ENCODE results near the gene SLC16A10.

SLC16A10 gene

GRCh38 chr6:111176038-111176759 lies 88.9 kb downstream of the SLC16A10 start:
- Histone ChIP-seq H3K27ac (ENCODE audit: low read length) (no peak overlapping the region), H3K36me3 (replicated peaks; ENCODE audit: low read depth, low read length) (no peaks in the 10 kb centered on the region), H3K9me3 (ENCODE audit: insufficient read depth, low read length) (no peaks in the 10 kb centered on the region), H4K20me1 (ENCODE audit: insufficient read depth, low read length) (no peaks in the 10 kb centered on the region), H3K4me2 (ENCODE audit: low read length) (no peak overlapping the region), H3K79me2 (ENCODE audit: low read length) (no peaks in the 10 kb centered on the region), H2AFZ (ENCODE audit: low read depth, low read length) (no peak overlapping the region), H3K4me1 (ENCODE audit: low read length) (peaks cover 32% of the 10 kb centered on the region), H3K27me3 (ENCODE audit: low read depth, low read length) (no peaks in the 10 kb centered on the region), H3K9ac (ENCODE audit: low read length) (no peak overlapping the region), H3K4me3 (ENCODE audit: low read length) (no peak overlapping the region)
- TF ChIP-seq EZH2phosphoT487 (IDR thresholded peaks at IDR 0.05; ENCODE audit: low read depth) (no peak), CTCF (IDR thresholded peaks at IDR 0.05; ENCODE audit: low read depth, low read length) (no peak)

- Histone ChIP-seq H3K4me1 (ENCODE audit: low read length) (peaks cover 27% of the 10 kb centered on the region), H2AFZ (ENCODE audit: low read depth, low read length) (no peak overlapping the region), H4K20me1 (ENCODE audit: insufficient read depth, low read length) (no peaks in the 10 kb centered on the region), H3K4me2 (ENCODE audit: low read length) (no peak overlapping the region), H3K9ac (ENCODE audit: low read length) (no peak overlapping the region), H3K27ac (ENCODE audit: low read length) (no peak overlapping the region), H3K79me2 (ENCODE audit: low read length) (no peaks in the 10 kb centered on the region), H3K27me3 (ENCODE audit: low read depth, low read length) (no peaks in the 10 kb centered on the region), H3K4me3 (ENCODE audit: low read length) (no peak overlapping the region), H3K9me3 (ENCODE audit: insufficient read depth, low read length) (no peaks in the 10 kb centered on the region), H3K36me3 (replicated peaks; ENCODE audit: low read depth, low read length) (no peaks in the 10 kb centered on the region)
- no peak for TF ChIP-seq EZH2phosphoT487 (IDR thresholded peaks at IDR 0.05; ENCODE audit: low read depth)
- no peak for TF ChIP-seq CTCF (IDR thresholded peaks at IDR 0.05; ENCODE audit: low read depth, low read length)
These were observed 89.4 kb downstream of the SLC16A10 start for GRCh38 chr6:111176760-111177099.

- Histone ChIP-seq H3K9ac (ENCODE audit: low read length) (no peak overlapping the region), H3K4me1 (ENCODE audit: low read length) (peaks cover 23% of the 10 kb centered on the region), H3K27ac (ENCODE audit: low read length) (no peak overlapping the region), H2AFZ (ENCODE audit: low read depth, low read length) (no peak overlapping the region), H3K4me2 (ENCODE audit: low read length) (no peak overlapping the region), H3K9me3 (ENCODE audit: insufficient read depth, low read length) (no peaks in the 10 kb centered on the region), H3K36me3 (replicated peaks; ENCODE audit: low read depth, low read length) (no peaks in the 10 kb centered on the region), H3K4me3 (ENCODE audit: low read length) (no peak overlapping the region), H3K27me3 (ENCODE audit: low read depth, low read length) (no peaks in the 10 kb centered on the region), H3K79me2 (ENCODE audit: low read length) (no peaks in the 10 kb centered on the region), H4K20me1 (ENCODE audit: insufficient read depth, low read length) (no peaks in the 10 kb centered on the region)
- no peak for TF ChIP-seq EZH2phosphoT487 (IDR thresholded peaks at IDR 0.05; ENCODE audit: low read depth)
- no peak for TF ChIP-seq CTCF (IDR thresholded peaks at IDR 0.05; ENCODE audit: low read depth, low read length)
These were observed 89.8 kb downstream of the SLC16A10 start for GRCh38 chr6:111177131-111177530.

- Histone ChIP-seq H2AFZ (ENCODE audit: low read depth, low read length) (no peak overlapping the region), H3K4me1 (ENCODE audit: low read length) (peaks cover 21% of the 10 kb centered on the region), H3K9ac (ENCODE audit: low read length) (no peak overlapping the region), H3K36me3 (replicated peaks; ENCODE audit: low read depth, low read length) (no peaks in the 10 kb centered on the region), H3K79me2 (ENCODE audit: low read length) (no peaks in the 10 kb centered on the region), H4K20me1 (ENCODE audit: insufficient read depth, low read length) (no peaks in the 10 kb centered on the region), H3K4me2 (ENCODE audit: low read length) (peak overlapping the region; percentile 59), H3K9me3 (ENCODE audit: insufficient read depth, low read length) (no peaks in the 10 kb centered on the region), H3K4me3 (ENCODE audit: low read length) (0 out of 2 replicates have a peak overlapping the region, but pooled peaks have one; percentile 13), H3K27me3 (ENCODE audit: low read depth, low read length) (no peaks in the 10 kb centered on the region), H3K27ac (ENCODE audit: low read length) (peak overlapping the region; percentile 64)
- TF ChIP-seq CTCF (IDR thresholded peaks at IDR 0.05; ENCODE audit: low read depth, low read length), result no peak
- no peak for TF ChIP-seq EZH2phosphoT487 (IDR thresholded peaks at IDR 0.05; ENCODE audit: low read depth)
These were observed 96.6 kb downstream of the SLC16A10 start for GRCh38 chr6:111183702-111184517.
